GM21447 (cell line): ENCODE results near the gene SIGLEC14.
A peak's percentile ranks its signal among the peaks of the same experiment; 100 is the strongest.

Experiments
- ATAC-seq: cut with Tn5 transposase; IDR thresholded peaks from one replicate; pipeline ENCODE4 v1.9.1; 2021; ENCODE audit not compliant: unreplicated experiment

SIGLEC14 gene

GRCh38 chr19:51626675-51627074 is 19.9 kb downstream of the SIGLEC14 start:
- no peak for ATAC-seq

GRCh38 chr19:51621178-51621577 is 25.4 kb downstream of the SIGLEC14 start:
- no peak for ATAC-seq

GRCh38 chr19:51615991-51616390 is 30.6 kb downstream of the SIGLEC14 start:
- ATAC-seq, result no peak

GRCh38 chr19:51614789-51615188 is 31.8 kb downstream of the SIGLEC14 start:
- ATAC-seq, result no peak

- no peak for ATAC-seq
Measured at GRCh38 chr19:51610576-51610975, 36.0 kb downstream of the SIGLEC14 start.

- no peak for ATAC-seq
Measured at GRCh38 chr19:51607920-51608562, 38.6 kb downstream of the SIGLEC14 start.

- peak; percentile 87 for ATAC-seq
Measured at GRCh38 chr19:51607077-51607476, 39.5 kb downstream of the SIGLEC14 start.

GRCh38 chr19:51602189-51602854 is 44.3 kb downstream of the SIGLEC14 start:
- no peak for ATAC-seq

GRCh38 chr19:51600940-51601580 is 45.6 kb downstream of the SIGLEC14 start:
- no peak for ATAC-seq

GRCh38 chr19:51599084-51599483 is 47.5 kb downstream of the SIGLEC14 start:
- no peak for ATAC-seq

GRCh38 chr19:51598159-51598915 is 48.3 kb downstream of the SIGLEC14 start:
- no peak for ATAC-seq

GRCh38 chr19:51595190-51596175 is 51.1 kb downstream of the SIGLEC14 start:
- no peak for ATAC-seq

GRCh38 chr19:51594774-51595109 is 51.9 kb downstream of the SIGLEC14 start:
- peak; percentile 18 for ATAC-seq

GRCh38 chr19:51593969-51594773 is 52.5 kb downstream of the SIGLEC14 start:
- ATAC-seq, result peak; percentile 95

GRCh38 chr19:51593138-51593890 is 53.3 kb downstream of the SIGLEC14 start:
- ATAC-seq, result no peak
